Stimulated activated CD4-positive, alpha-beta T cell treated with anti-CD3 and anti-CD28 coated beads, Interleukin-4, amount 100 ng/mL, for 1 hour (primary cell): Measurements from ENCODE around the gene SCN10A.

Source experiments
- DNase-seq: peaks from one replicate; pipeline ENCODE4 v3.0.0-alpha.2; 2020

The SCN10A gene

GRCh38 chr3:38650248-38650951, 165.6 kb downstream of the SCN10A start:
- DNase-seq, result no peak

GRCh38 chr3:38649500-38650247, 166.3 kb downstream of the SCN10A start, which contains the start of gene SCN5A:
Gene SCN5A, minus strand, starts transcription at chr3:38649687. Its CDS starts 16,380 bp downstream, at chr3:38633307.
- DNase-seq, result peak; percentile 61

GRCh38 chr3:38648659-38649499, 167.1 kb downstream of the SCN10A start:
- DNase-seq, result no peak

GRCh38 chr3:38648024-38648658, 167.9 kb downstream of the SCN10A start:
- no peak for DNase-seq

GRCh38 chr3:38647217-38647970, 168.6 kb downstream of the SCN10A start:
- no peak for DNase-seq
